Retinal pigment epithelial cell (primary cell): ENCODE results near the gene TNNI3K.

Source experiments
- DNase-seq: peaks from one replicate; pipeline ENCODE4 v3.0.0-alpha.2; 2010; ENCODE audit warnings: low read depth
- H3K4me3 ChIP-seq: 2 replicates; pipeline ENCODE4 v1.5.1; 2011; ENCODE audit warnings: mild to moderate bottlenecking, low read length, control low read depth, moderate library complexity
- TF ChIP-seq, protein P1 (sequence below): conservative IDR thresholded peaks from 2 replicates; pipeline ENCODE4 v1.5.1; 2011; ENCODE audit warnings: low read depth, low read length, control low read depth, inconsistent platforms

Gene TNNI3K

DNA sequence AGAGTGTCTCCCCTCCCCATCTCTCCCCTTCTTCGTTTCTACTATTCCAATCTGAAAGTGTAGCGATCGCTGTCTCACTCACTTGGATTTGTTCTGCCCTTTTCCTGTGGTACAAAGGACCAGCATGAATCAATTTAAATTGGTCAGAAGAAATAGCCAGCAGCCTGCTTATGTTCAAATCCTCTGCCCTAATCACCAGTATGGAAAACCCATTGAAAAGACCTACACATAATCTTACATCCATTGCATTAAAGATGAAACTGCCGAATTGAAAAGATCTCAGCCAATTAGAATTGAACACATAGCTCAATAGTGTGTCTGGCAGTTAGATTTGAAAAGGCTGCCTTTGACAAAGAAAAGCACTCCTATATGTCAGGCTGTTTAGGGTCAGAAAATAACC, 122.6 kb downstream of the TNNI3K start:
- no peak overlapping the region for H3K4me3 ChIP-seq
- TF ChIP-seq, protein P1, sequence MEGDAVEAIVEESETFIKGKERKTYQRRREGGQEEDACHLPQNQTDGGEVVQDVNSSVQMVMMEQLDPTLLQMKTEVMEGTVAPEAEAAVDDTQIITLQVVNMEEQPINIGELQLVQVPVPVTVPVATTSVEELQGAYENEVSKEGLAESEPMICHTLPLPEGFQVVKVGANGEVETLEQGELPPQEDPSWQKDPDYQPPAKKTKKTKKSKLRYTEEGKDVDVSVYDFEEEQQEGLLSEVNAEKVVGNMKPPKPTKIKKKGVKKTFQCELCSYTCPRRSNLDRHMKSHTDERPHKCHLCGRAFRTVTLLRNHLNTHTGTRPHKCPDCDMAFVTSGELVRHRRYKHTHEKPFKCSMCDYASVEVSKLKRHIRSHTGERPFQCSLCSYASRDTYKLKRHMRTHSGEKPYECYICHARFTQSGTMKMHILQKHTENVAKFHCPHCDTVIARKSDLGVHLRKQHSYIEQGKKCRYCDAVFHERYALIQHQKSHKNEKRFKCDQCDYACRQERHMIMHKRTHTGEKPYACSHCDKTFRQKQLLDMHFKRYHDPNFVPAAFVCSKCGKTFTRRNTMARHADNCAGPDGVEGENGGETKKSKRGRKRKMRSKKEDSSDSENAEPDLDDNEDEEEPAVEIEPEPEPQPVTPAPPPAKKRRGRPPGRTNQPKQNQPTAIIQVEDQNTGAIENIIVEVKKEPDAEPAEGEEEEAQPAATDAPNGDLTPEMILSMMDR: no peak
- no peak for DNase-seq

GRCh38 chr1:74362691-74363090, 127.5 kb downstream of the TNNI3K start:
- DNase-seq: no peak
- TF ChIP-seq, protein P1: no peak
- no peak overlapping the region for H3K4me3 ChIP-seq

- no peak overlapping the region for H3K4me3 ChIP-seq
- TF ChIP-seq, protein P1: no peak
- DNase-seq: no peak
These were observed 128.0 kb downstream of the TNNI3K start for GRCh38 chr1:74363220-74363619.

DNA sequence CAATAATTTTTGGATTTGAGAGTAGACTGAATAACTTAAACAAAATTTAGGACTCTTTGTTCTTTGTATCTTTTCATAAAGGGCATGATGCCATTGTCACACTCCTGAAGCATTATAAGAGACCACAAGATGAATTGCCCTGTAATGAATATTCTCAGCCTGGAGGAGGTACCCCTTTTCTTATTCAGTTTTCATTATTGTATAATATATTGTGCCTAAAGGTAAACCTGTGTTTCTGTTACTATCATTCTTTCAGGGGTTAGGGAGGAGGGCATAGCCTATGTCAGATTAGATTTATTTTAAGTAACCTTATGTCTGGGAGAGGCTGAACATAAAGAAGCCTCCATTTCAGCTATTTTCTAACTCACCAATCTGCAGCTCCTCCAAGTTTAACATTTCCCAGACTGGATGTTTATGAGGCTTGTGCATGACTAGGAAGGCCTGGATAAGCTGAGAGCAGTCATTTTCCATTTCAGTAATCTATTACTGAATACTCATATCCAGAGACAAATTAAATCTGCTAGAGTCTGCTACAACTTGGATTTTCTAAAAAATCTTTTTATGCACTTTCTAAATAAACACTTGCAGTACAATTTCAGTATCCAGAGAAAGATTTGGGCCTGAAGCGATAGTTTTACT, 132.1 kb downstream of the TNNI3K start:
- no peak overlapping the region for H3K4me3 ChIP-seq
- TF ChIP-seq, protein P1: no peak
- DNase-seq: no peak

- TF ChIP-seq, protein P1: no peak
- H3K4me3 ChIP-seq: no peak overlapping the region
- DNase-seq: no peak
These were observed 133.1 kb downstream of the TNNI3K start for GRCh38 chr1:74368335-74368734.

DNA sequence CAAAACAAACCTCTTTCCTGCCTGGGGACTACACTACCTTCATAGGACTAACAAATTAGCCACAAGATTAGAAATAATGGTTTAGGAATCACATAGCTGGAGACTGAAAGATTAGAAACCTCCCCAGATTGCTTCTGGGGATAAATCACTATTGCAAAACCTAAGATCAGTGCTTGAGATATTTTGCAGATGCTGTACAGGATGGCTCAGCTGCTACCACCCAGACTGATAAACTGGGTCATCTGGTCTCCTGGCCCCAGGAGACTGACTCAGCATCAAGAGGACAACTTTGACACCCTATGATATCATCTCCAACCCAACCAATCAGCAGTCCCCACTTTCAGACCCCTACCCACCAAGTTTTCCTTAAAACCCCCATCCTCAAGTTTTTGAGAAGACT, 140.2 kb downstream of the TNNI3K start:
- H3K4me3 ChIP-seq: no peak overlapping the region
- TF ChIP-seq, protein P1: no peak
- DNase-seq: no peak

GRCh38 chr1:74380252-74380651, 145.1 kb downstream of the TNNI3K start:
- TF ChIP-seq, protein P1: no peak
- no peak overlapping the region for H3K4me3 ChIP-seq

More at GRCh38 chr1:74380252-74380651, 145.1 kb downstream of the TNNI3K start:
- DNase-seq: no peak
